Measurements from ENCODE around the gene GSG1L.

The GSG1L gene

DNA sequence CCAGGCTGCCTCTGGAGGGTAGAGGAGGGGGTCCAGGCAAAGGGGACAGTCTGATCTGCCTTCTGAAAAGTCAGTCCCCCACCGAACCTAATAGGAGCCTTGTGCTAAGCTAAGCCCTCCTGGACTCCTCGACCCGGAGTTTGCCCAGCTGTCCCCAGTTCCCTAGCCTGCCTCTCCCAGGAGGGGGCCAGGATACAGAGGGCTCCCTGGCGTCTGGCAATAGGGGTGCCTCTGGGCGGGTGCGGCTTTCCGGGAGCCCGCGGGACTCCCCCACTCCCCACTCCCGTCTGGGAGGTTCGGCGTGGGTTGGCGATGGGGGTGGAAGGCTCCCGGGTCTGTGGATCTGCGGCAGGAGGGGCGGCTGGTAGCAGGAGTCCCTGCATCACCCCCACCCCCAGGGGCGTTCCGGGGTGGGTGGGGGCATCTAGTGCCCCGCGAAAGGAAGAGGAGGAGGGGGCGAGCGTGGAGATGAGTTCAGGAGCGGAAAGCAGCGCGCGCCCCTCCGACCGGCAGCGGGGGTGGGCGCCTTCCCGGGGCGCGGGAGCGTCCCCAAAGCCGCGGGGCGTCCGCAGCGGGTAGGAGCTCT is 1.2 kb downstream of the GSG1L start:
- TF ChIP-seq, protein P1, sequence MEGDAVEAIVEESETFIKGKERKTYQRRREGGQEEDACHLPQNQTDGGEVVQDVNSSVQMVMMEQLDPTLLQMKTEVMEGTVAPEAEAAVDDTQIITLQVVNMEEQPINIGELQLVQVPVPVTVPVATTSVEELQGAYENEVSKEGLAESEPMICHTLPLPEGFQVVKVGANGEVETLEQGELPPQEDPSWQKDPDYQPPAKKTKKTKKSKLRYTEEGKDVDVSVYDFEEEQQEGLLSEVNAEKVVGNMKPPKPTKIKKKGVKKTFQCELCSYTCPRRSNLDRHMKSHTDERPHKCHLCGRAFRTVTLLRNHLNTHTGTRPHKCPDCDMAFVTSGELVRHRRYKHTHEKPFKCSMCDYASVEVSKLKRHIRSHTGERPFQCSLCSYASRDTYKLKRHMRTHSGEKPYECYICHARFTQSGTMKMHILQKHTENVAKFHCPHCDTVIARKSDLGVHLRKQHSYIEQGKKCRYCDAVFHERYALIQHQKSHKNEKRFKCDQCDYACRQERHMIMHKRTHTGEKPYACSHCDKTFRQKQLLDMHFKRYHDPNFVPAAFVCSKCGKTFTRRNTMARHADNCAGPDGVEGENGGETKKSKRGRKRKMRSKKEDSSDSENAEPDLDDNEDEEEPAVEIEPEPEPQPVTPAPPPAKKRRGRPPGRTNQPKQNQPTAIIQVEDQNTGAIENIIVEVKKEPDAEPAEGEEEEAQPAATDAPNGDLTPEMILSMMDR (IDR thresholded peaks at IDR 0.05; ENCODE audit: low read depth, low read length), result no peak
- no peak for DNase-seq (ENCODE audit: extremely low read depth, low read depth)

DNA sequence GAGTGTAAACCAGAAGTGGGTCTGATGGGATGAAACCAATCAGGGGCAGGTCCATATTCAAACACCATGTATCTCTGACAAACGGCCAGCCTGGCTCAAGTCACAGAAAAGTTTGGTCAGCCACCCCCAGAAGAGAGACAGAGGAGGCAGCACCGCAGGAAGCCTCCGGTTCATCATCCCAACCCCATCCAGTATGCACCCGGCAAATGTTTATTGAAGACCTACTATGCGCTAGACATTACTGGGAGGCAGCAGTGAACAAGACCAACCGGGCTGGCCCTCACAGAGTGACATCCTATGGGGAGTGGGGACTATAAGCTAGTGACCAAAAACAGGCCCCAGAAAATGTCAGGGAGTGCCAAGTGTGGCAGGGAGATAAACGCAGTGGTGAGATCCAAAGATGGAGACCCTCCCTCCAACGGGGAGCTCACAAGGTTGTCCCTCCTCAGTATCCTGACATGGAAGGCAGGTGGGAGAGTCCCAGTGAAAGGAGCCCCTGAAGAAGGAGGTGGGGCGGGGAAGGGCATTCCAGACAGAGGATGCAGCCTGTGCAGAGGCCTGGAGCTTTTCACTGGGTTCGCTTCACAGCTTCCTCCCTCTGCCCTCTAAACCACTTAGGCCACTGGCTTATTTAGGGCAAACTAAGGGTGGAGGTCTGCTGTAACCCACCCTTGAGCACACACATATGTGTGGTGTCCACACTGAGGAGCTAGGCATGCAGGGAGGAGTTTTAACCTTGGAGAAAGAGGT is 2.0 kb downstream of the GSG1L start:
- DNase-seq (ENCODE audit: extremely low read depth, low read depth), result no peak

GRCh38 chr16:28059841-28060575 is 3.5 kb downstream of the GSG1L start:
- TF ChIP-seq, protein P1 (IDR thresholded peaks at IDR 0.05; ENCODE audit: low read depth, low read length), result no peak
- DNase-seq (ENCODE audit: extremely low read depth, low read depth), result no peak

More for the DNA sequence above, 2.0 kb downstream of the GSG1L start:
- TF ChIP-seq, protein P1 (IDR thresholded peaks at IDR 0.05; ENCODE audit: low read depth, low read length), result no peak

DNA sequence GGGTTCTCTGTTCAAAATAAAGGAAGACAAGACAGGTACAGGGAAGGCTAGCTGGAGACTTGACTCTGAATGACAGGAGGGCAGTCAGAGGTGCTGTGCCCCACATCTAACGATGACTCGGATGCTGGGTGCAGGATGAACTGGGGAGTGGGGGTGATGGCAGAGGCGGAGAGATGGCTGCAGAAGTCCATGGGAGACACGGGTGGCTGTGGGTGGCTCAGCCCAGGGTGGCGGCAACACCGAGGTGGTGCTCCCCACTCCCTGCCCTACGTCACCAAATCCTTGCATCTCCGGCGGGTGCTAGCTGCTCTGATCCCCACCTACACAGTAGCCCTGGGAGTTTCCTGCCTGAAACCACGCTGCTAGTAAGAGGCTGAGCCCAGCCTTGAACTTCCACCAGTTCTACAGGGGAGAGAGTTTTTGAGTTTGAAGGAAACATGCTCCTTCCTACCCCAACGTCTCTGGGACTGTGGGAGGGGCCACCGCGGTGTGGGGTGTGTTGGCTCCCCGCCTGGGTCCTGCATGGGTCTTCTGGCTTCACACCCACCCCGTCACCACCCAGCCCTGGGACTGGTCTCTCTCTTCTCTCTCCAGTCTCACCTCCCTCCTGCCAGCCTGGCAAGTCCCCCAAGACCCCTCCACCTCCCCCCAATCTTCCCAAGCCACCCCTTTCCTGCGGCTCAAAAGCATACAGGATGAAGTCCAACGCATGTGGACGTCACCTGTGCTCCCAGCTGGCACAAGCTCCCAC is 4.5 kb downstream of the GSG1L start:
- TF ChIP-seq, protein P1 (IDR thresholded peaks at IDR 0.05; ENCODE audit: low read depth, low read length), result no peak
- DNase-seq (ENCODE audit: extremely low read depth, low read depth), result no peak

- DNase-seq (ENCODE audit: extremely low read depth, low read depth), result no peak
- TF ChIP-seq, protein P1 (IDR thresholded peaks at IDR 0.05; ENCODE audit: low read depth, low read length), result no peak
Measured at GRCh38 chr16:28057949-28058348, 5.6 kb downstream of the GSG1L start.

DNA sequence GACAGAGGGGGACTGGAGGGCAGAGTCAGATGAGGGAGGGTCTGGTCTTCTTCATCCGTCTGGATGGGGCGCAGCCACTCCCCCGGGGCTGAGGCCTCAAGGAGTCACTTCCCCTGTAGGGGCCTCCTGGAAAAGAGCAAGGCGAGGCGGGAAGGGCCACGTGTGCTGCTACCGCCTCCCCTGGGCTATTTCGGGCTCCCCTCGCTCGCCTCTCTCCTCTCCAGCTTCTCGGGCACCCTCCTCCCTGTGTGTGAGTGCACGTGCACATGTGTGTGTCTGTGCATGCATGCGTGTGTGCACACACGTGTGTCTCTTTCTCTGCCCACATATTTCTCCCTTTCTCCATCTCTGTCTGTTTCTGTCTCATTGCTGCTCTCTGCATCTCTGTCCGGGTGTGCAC is 10.1 kb downstream of the GSG1L start:
- DNase-seq (ENCODE audit: extremely low read depth, low read depth), result no peak
- TF ChIP-seq, protein P1 (IDR thresholded peaks at IDR 0.05; ENCODE audit: low read depth, low read length), result no peak

Data from AG09319 (cell line).